ENCODE measurements around the gene CHST8.
"Not testable (repeated sequence)": the region's sequence is repeated elsewhere in the genome, so short reads cannot be mapped to it uniquely, and the experiment has no call there.

CHST8 gene

GRCh38 chr19:33618363-33618762 lies 3.4 kb upstream of the CHST8 start:
- not testable (repeated sequence) for DNase-seq (ENCODE audit: low read depth)

GRCh38 chr19:33618884-33619283 lies 2.9 kb upstream of the CHST8 start:
- no peak for DNase-seq (ENCODE audit: low read depth)

GRCh38 chr19:33620611-33621010 lies 1.1 kb upstream of the CHST8 start:
- DNase-seq (ENCODE audit: low read depth), result no peak

- DNase-seq (ENCODE audit: low read depth), result no peak
These were observed 528 bp upstream of the CHST8 start for GRCh38 chr19:33621065-33621785.

GRCh38 chr19:33622505-33622808 lies 704 bp downstream of the CHST8 start:
- no peak for DNase-seq (ENCODE audit: low read depth)

- DNase-seq (ENCODE audit: low read depth), result no peak
These were observed 1.2 kb downstream of the CHST8 start for GRCh38 chr19:33622809-33623511.

GRCh38 chr19:33624586-33624985 lies 2.8 kb downstream of the CHST8 start:
- no peak for DNase-seq (ENCODE audit: low read depth)

- DNase-seq (ENCODE audit: low read depth), result no peak
These were observed 5.8 kb downstream of the CHST8 start for GRCh38 chr19:33627526-33627925.

GRCh38 chr19:33627962-33628839 lies 6.4 kb downstream of the CHST8 start:
- no peak for DNase-seq (ENCODE audit: low read depth)

- DNase-seq (ENCODE audit: low read depth), result no peak
These were observed 7.4 kb downstream of the CHST8 start for GRCh38 chr19:33628921-33629825.

GRCh38 chr19:33629826-33630375 lies 8.1 kb downstream of the CHST8 start:
- no peak for DNase-seq (ENCODE audit: low read depth)

- DNase-seq (ENCODE audit: low read depth), result no peak
These were observed 9.3 kb downstream of the CHST8 start for GRCh38 chr19:33630880-33631608.

- DNase-seq (ENCODE audit: low read depth), result no peak
These were observed 9.8 kb downstream of the CHST8 start for GRCh38 chr19:33631609-33631973.

GRCh38 chr19:33634361-33635091 lies 12.8 kb downstream of the CHST8 start:
- DNase-seq (ENCODE audit: low read depth), result no peak

GRCh38 chr19:33638167-33639034 lies 16.6 kb downstream of the CHST8 start:
- DNase-seq (ENCODE audit: low read depth), result no peak

GRCh38 chr19:33639035-33639681 lies 17.4 kb downstream of the CHST8 start:
- DNase-seq (ENCODE audit: low read depth), result no peak

- no peak for DNase-seq (ENCODE audit: low read depth)
These were observed 19.0 kb downstream of the CHST8 start for GRCh38 chr19:33640773-33641172.

- DNase-seq (ENCODE audit: low read depth), result no peak
These were observed 19.5 kb downstream of the CHST8 start for GRCh38 chr19:33641261-33641660.

Data from T-helper 22 cell (primary cell).